Lower leg skin (tissue), 4 donors: ENCODE data around the gene CORIN. TPM values are rescaled to one million over a fixed set of nuclear protein-coding genes. Genes with fewer than 3 reads are reported as not detected.

Experiments used
- DNase-seq, 2 donors: peaks; one replicate each; pipeline ENCODE4 v3.0.0-alpha.2; 2019; ENCODE audit warnings: low spot score in 2 of 2
- H3K4me3 ChIP-seq: fragments of 200-600 bp; sonication (generic); 2 replicates; pipeline ENCODE4 v1.5.1; 2017; ENCODE audit warnings: mild to moderate bottlenecking, low read depth; ENCODE audit not compliant: poor library complexity, severe bottlenecking
- POLR2A ChIP-seq, 2 donors: fragments of 450-650 bp; IDR thresholded peaks; one replicate each; pipeline ENCODE4 v1.6.1; 2016 to 2017; ENCODE audit warnings: antibody characterized with exemption in 2 of 2, mild to moderate bottlenecking in 1 of 2, moderate library complexity in 1 of 2
- WGBS, 2 donors: methylation state at CpG; one replicate each; pipeline ENCODE4 v1.1.5; 2018; 5-methylcytosine and 5-hydroxymethylcytosine counted together
- intact Hi-C: fragments of 100-400 bp; cut with DNase I; formaldehyde crosslinking; loops from one replicate; pipeline ENCODE4 v1.15.0; 2023; ENCODE audit warnings: low total_unique reads
- total RNA-seq, 4 donors: library from RNA; depleted of rRNA; stranded (reverse); fragments of >200 nt; gene quantifications; one replicate each; pipeline ENCODE4 v1.1.0, GENCODE V29; 2016
- TF ChIP-seq, protein P1 (sequence below), 3 donors: fragments of 450-650 bp; IDR thresholded peaks; one replicate each; pipeline ENCODE4 v1.5.1; 2016; ENCODE audit warnings: antibody characterized with exemption in 3 of 3, mild to moderate bottlenecking in 3 of 3, moderate library complexity in 2 of 3

CORIN gene
- total RNA-seq, 4 donors from 2014 or later = 0.15 to 17.6 (median 1.7) TPM

- TF ChIP-seq, protein P1, sequence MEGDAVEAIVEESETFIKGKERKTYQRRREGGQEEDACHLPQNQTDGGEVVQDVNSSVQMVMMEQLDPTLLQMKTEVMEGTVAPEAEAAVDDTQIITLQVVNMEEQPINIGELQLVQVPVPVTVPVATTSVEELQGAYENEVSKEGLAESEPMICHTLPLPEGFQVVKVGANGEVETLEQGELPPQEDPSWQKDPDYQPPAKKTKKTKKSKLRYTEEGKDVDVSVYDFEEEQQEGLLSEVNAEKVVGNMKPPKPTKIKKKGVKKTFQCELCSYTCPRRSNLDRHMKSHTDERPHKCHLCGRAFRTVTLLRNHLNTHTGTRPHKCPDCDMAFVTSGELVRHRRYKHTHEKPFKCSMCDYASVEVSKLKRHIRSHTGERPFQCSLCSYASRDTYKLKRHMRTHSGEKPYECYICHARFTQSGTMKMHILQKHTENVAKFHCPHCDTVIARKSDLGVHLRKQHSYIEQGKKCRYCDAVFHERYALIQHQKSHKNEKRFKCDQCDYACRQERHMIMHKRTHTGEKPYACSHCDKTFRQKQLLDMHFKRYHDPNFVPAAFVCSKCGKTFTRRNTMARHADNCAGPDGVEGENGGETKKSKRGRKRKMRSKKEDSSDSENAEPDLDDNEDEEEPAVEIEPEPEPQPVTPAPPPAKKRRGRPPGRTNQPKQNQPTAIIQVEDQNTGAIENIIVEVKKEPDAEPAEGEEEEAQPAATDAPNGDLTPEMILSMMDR (IDR thresholded peaks at IDR 0.05) = no peak
- no peak for TF ChIP-seq POLR2A (IDR thresholded peaks at IDR 0.05)
- no peak for DNase-seq
- 65 to 90% methylated on average over 4 of the region's 4 CpGs for WGBS, 2 donors
- intact Hi-C loops = no loop called here
- H3K4me3 ChIP-seq = no peak overlapping the region
Observed at GRCh38 chr4:47612116-47613023, 225.5 kb downstream of the CORIN start.

- WGBS, 2 donors = 97 to 98% methylated on average over 3 of the region's 3 CpGs
- intact Hi-C loops = no loop called here
- no peak for TF ChIP-seq POLR2A (IDR thresholded peaks at IDR 0.05)
- TF ChIP-seq, protein P1 (IDR thresholded peaks at IDR 0.05) = no peak
- no peak for DNase-seq
- H3K4me3 ChIP-seq = no peak overlapping the region
Observed at GRCh38 chr4:47606482-47606881, 231.4 kb downstream of the CORIN start.

DNA sequence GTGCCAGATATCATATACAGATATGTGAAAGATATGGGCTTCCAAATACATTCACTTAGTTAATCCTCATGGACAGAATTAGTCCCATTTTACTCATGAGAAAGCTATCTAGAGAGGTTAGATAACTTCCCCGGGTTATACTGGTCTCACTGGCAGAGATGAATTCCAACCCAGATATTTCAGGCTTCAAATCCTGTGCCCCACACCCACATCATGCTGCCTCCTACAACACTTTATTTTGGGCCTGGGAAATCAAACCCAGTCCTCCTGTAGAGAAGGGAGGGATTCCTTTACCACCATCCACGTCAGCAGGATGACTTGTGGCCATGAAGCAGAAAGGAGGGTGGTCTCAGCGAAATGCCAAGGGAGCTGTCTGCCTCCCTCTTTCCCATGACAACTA, 239.0 kb downstream of the CORIN start:
- intact Hi-C loops = no loop called here
- 88 to 89% methylated on average over 3 of the region's 3 CpGs for WGBS, 2 donors
- no peak overlapping the region for H3K4me3 ChIP-seq
- DNase-seq = no peak
- TF ChIP-seq POLR2A (IDR thresholded peaks at IDR 0.05) = no peak
- TF ChIP-seq, protein P1 (IDR thresholded peaks at IDR 0.05) = no peak

GRCh38 chr4:47598320-47598719, 239.5 kb downstream of the CORIN start:
- TF ChIP-seq, protein P1 (IDR thresholded peaks at IDR 0.05) = no peak
- no peak for TF ChIP-seq POLR2A (IDR thresholded peaks at IDR 0.05)
- WGBS, 2 donors = 29 to 46% methylated on average over 1 of the region's 1 CpG
- H3K4me3 ChIP-seq = no peak overlapping the region
- intact Hi-C loops = no loop called here
- no peak for DNase-seq

- TF ChIP-seq POLR2A (IDR thresholded peaks at IDR 0.05) = no peak
- TF ChIP-seq, protein P1 (IDR thresholded peaks at IDR 0.05) = no peak
- intact Hi-C loops = no loop called here
- H3K4me3 ChIP-seq = no peak overlapping the region
- WGBS, 2 donors = 71% methylated on average over 1 of the region's 1 CpG
- no peak for DNase-seq
Observed at GRCh38 chr4:47597696-47598095, 240.2 kb downstream of the CORIN start.
